Ishikawa (cell line): ENCODE data around the gene OPCML.

Experiments used
- CEBPB ChIP-seq: IDR thresholded peaks from 2 replicates; pipeline ENCODE4 v1.6.1; 2012
- CREB1 ChIP-seq: IDR thresholded peaks from 2 replicates; pipeline ENCODE4 v1.6.1; 2012; ENCODE audit warnings: low read depth
- EGR1 ChIP-seq: IDR thresholded peaks from 2 replicates; pipeline ENCODE4 v1.6.1; 2012
- EP300 ChIP-seq: IDR thresholded peaks from 2 replicates; pipeline ENCODE4 v1.6.1; 2012; ENCODE audit warnings: borderline replicate concordance
- FOXM1 ChIP-seq: IDR thresholded peaks from 2 replicates; pipeline ENCODE4 v1.6.1; 2012; ENCODE audit warnings: low read depth, borderline replicate concordance
- NFIC ChIP-seq: IDR thresholded peaks from 2 replicates; pipeline ENCODE4 v1.6.1; 2012
- RAD21 ChIP-seq: IDR thresholded peaks from 2 replicates; pipeline ENCODE4 v1.6.1; 2012; ENCODE audit warnings: low read depth
- TAF1 ChIP-seq: IDR thresholded peaks from 2 replicates; pipeline ENCODE4 v1.6.1; 2012; ENCODE audit warnings: low read depth, mild to moderate bottlenecking
- TCF12 ChIP-seq: IDR thresholded peaks from 2 replicates; pipeline ENCODE4 v1.6.1; 2012; ENCODE audit warnings: low read depth
- TEAD4 ChIP-seq: IDR thresholded peaks from 2 replicates; pipeline ENCODE4 v1.6.1; 2012
- USF1 ChIP-seq: IDR thresholded peaks from 2 replicates; pipeline ENCODE4 v1.6.1; 2012
- YY1 ChIP-seq: IDR thresholded peaks from 2 replicates; pipeline ENCODE4 v1.6.1; 2012; ENCODE audit warnings: low read depth
- ZBTB7A ChIP-seq: IDR thresholded peaks from 2 replicates; pipeline ENCODE4 v1.6.1; 2012; ENCODE audit warnings: low read depth
- TF ChIP-seq, protein P1 (sequence below): IDR thresholded peaks from 2 replicates; pipeline ENCODE4 v1.6.1; 2012; ENCODE audit warnings: low read depth, mild to moderate bottlenecking
- TF ChIP-seq, protein P2 (sequence below): IDR thresholded peaks from 2 replicates; pipeline ENCODE4 v1.6.1; 2012

The OPCML gene

DNA sequence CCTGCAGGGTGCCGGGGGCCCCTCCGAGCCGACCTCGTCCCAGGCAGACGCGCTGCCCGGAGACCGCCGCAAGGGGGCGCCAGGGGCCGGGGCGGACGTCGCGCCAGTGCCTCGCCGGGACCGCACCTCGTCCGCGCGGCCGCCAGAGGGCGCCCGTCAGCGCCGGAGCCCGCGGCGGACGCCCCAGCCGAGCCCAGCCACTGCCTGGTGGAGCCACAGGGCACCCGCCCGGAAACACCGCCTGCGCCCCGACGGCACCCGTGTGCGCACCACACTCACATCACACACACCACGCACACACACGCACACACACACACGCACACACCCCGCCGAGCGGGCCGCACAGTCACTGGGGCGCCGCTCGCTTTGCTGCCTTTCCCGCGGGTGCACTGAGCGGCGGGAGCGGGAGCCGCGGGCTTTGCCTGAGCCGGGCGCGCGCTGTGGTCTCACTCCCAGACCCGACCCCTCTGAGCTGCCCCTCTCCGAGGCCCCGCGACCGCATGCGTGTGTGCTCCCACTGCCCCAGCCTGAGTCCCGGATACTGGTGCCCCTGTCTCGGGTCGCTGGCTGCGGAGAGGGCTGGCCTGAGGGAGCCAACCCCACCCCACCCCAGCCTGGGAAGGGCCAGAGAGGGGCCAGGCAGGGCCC, 449.3 kb downstream of the OPCML start:
- TF ChIP-seq RAD21: peak; percentile 18; the same call in 1 of the 2 replicates
- no peak for TF ChIP-seq ZBTB7A

GRCh38 chr11:133082453-133082781, 449.9 kb downstream of the OPCML start:
- no peak for TF ChIP-seq TAF1

GRCh38 chr11:133081730-133082452, 450.4 kb downstream of the OPCML start:
- TF ChIP-seq, protein P1, sequence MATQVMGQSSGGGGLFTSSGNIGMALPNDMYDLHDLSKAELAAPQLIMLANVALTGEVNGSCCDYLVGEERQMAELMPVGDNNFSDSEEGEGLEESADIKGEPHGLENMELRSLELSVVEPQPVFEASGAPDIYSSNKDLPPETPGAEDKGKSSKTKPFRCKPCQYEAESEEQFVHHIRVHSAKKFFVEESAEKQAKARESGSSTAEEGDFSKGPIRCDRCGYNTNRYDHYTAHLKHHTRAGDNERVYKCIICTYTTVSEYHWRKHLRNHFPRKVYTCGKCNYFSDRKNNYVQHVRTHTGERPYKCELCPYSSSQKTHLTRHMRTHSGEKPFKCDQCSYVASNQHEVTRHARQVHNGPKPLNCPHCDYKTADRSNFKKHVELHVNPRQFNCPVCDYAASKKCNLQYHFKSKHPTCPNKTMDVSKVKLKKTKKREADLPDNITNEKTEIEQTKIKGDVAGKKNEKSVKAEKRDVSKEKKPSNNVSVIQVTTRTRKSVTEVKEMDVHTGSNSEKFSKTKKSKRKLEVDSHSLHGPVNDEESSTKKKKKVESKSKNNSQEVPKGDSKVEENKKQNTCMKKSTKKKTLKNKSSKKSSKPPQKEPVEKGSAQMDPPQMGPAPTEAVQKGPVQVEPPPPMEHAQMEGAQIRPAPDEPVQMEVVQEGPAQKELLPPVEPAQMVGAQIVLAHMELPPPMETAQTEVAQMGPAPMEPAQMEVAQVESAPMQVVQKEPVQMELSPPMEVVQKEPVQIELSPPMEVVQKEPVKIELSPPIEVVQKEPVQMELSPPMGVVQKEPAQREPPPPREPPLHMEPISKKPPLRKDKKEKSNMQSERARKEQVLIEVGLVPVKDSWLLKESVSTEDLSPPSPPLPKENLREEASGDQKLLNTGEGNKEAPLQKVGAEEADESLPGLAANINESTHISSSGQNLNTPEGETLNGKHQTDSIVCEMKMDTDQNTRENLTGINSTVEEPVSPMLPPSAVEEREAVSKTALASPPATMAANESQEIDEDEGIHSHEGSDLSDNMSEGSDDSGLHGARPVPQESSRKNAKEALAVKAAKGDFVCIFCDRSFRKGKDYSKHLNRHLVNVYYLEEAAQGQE: no peak
- TF ChIP-seq RAD21 (no peak), CEBPB (no peak), USF1 (no peak), ZBTB7A (no peak), EP300 (no peak), TEAD4 (no peak), CREB1 (no peak), FOXM1 (no peak), YY1 (no peak), NFIC (no peak), TCF12 (no peak), EGR1 (no peak), TAF1 (no peak)
- TF ChIP-seq, protein P2, sequence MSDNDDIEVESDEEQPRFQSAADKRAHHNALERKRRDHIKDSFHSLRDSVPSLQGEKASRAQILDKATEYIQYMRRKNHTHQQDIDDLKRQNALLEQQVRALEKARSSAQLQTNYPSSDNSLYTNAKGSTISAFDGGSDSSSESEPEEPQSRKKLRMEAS: no peak

DNA sequence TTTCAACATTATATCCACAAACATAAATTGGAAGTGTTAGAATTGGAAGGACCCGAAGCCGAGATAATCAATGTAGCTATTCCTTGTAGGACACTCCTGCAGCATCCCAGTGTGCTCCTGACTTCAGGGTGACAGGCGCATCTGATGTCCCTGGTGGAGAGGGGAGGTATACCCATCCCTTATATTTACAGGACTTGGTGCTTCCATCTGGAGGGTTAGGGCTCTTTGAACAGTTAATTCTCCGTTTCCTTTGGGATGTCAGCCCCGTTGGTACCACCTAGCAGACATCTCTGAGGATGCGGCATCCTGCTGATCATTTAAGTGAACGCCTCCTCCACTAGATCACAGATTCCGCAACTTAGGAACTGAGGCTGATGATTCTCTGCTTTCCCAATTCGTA, 451.3 kb downstream of the OPCML start:
- TF ChIP-seq TAF1 (no peak), EGR1 (no peak), EP300 (no peak), TCF12 (no peak), NFIC (no peak), CEBPB (no peak), USF1 (no peak)
- TF ChIP-seq, protein P2: no peak
- TF ChIP-seq, protein P1: no peak

- TF ChIP-seq ZBTB7A: no peak
- TF ChIP-seq NFIC: no peak
- no peak for TF ChIP-seq YY1
- TF ChIP-seq FOXM1: no peak
- TF ChIP-seq RAD21: peak; percentile 75
- no peak for TF ChIP-seq CEBPB
- TF ChIP-seq TCF12: no peak
Measured at GRCh38 chr11:133078591-133079404, 453.5 kb downstream of the OPCML start.

GRCh38 chr11:133078012-133078411, 454.3 kb downstream of the OPCML start:
- TF ChIP-seq USF1: no peak
- no peak for TF ChIP-seq TCF12
- TF ChIP-seq, protein P2: no peak
- TF ChIP-seq TEAD4: no peak
- TF ChIP-seq EP300: no peak
- TF ChIP-seq FOXM1: no peak
- TF ChIP-seq RAD21: no peak
- no peak for TF ChIP-seq YY1
- TF ChIP-seq, protein P1: no peak
- no peak for TF ChIP-seq ZBTB7A
- no peak for TF ChIP-seq NFIC
- TF ChIP-seq CREB1: no peak
